Esophagus (tissue), 2 donors: ENCODE data around the gene SLC26A8. TPM values are rescaled to one million over a fixed set of nuclear protein-coding genes. Genes with fewer than 3 reads are reported as not detected.
"Not testable (repeated sequence)": the region's sequence is repeated elsewhere in the genome, so short reads cannot be mapped to it uniquely, and the experiment has no call there.

Experiments
- H3K27ac ChIP-seq, 2 donors: one replicate each; pipeline ENCODE4 v1.5.1; 2013; ENCODE audit warnings: low read depth in 2 of 2, mild to moderate bottlenecking in 2 of 2, inconsistent platforms in 1 of 2, low read length in 1 of 2, moderate library complexity in 1 of 2
- H3K27me3 ChIP-seq, 2 donors: one replicate each; pipeline ENCODE4 v1.6.1; 2013; ENCODE audit warnings: low read length in 2 of 2, control low read depth in 1 of 2, mild to moderate bottlenecking in 1 of 2; ENCODE audit not compliant: insufficient read depth in 2 of 2, control insufficient read depth in 1 of 2
- H3K36me3 ChIP-seq, 2 donors: one replicate each; pipeline ENCODE4 v1.6.1; 2013; ENCODE audit warnings: low read length in 1 of 2; ENCODE audit not compliant: control insufficient read depth in 2 of 2, insufficient read depth in 2 of 2
- H3K4me1 ChIP-seq, 2 donors: one replicate each; pipeline ENCODE4 v1.6.1; 2013; ENCODE audit warnings: low read length in 1 of 2; ENCODE audit not compliant: control insufficient read depth in 2 of 2, insufficient read depth in 2 of 2
- H3K4me3 ChIP-seq, 2 donors: one replicate each; pipeline ENCODE4 v1.5.1; 2013; ENCODE audit warnings: low read length in 2 of 2, mild to moderate bottlenecking in 2 of 2, low read depth in 1 of 2, moderate library complexity in 1 of 2
- H3K9me3 ChIP-seq, 2 donors: one replicate each; pipeline ENCODE4 v1.6.1; 2013; ENCODE audit warnings: mild to moderate bottlenecking in 2 of 2, low read depth in 1 of 2, low read length in 1 of 2, moderate library complexity in 1 of 2; ENCODE audit not compliant: control insufficient read depth in 2 of 2, insufficient read depth in 1 of 2
- WGBS, 2 donors: extraction: QIAGEN DNeasy Blood & Tissue Kit; methylation state at CpG; one replicate each; pipeline ENCODE4 v1.1.7; 2013; 5-methylcytosine and 5-hydroxymethylcytosine counted together
- polyA plus RNA-seq, 2 donors: library from polyadenylated mRNA; stranded (reverse); fragments of 200-250 nt; gene quantifications; one replicate each; pipeline ENCODE4 v1.2.3, GENCODE V29; 2013
- donor health status: healthy with polysubstance abuse.
- donor health status: Bipolar disorder and iron deficiency.

Gene SLC26A8
- polyA plus RNA-seq, 2 donors: 0.04 TPM; not detected in 1

GRCh38 chr6:35984701-35985100, 39.7 kb downstream of the SLC26A8 start:
- no peaks in the 10 kb centered on the region for H3K9me3 ChIP-seq
- H3K4me3 ChIP-seq: no peak overlapping the region
- no peaks in the 10 kb centered on the region for H3K27me3 ChIP-seq
- H3K27ac ChIP-seq: no peak overlapping the region
- H3K4me1 ChIP-seq: no peaks in the 10 kb centered on the region
- H3K36me3 ChIP-seq: no peaks in the 10 kb centered on the region
- 85 to 86% methylated on average over 4 of the region's 4 CpGs for WGBS, 2 donors

DNA sequence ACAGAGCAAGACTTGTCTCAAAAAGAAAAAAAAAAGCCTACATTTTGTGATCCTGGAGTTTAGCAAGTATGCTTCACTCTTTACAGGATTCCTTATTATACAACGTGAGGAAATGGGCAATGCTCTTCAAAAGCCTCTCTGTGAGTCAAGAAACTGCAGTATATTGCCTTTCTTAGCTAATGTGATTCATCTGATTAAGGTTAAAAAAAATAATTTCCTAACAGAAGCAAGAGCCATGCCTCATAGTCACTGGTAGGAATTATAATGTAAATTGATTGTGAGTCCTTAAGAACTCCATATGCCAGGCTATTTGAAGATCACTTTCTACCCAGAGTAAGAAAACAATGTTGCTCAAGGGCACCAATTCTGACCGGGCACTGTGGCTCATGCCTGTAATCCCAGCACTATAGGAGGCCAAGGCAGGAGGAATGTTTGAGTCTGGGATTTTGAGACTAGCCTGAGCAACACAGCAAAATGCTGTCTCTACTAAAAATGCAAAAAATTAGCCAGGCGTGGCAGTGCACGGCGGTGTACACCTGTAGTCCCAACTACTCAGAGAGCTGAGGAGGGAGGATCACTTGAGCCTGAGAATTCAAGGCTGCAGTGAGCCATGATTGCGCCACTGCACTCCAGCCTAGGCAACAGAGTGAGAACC, 43.3 kb downstream of the SLC26A8 start:
- Histone ChIP-seq H3K4me1 (no peaks in the 10 kb centered on the region), H3K27ac (no peak overlapping the region), H3K9me3 (no peaks in the 10 kb centered on the region), H3K36me3 (no peaks in the 10 kb centered on the region), H3K4me3 (no peak overlapping the region), H3K27me3 (no peaks in the 10 kb centered on the region)
- WGBS, 2 donors: 89 to 91% methylated on average over 6 of the region's 6 CpGs

- not testable (repeated sequence) for H3K9me3 ChIP-seq, H3K36me3 ChIP-seq, H3K27ac ChIP-seq, H3K4me1 ChIP-seq, H3K4me3 ChIP-seq, H3K27me3 ChIP-seq
- 100% methylated on average over 1 of the region's 1 CpG for WGBS, 2 donors
Observed at GRCh38 chr6:35980126-35980525, 44.3 kb downstream of the SLC26A8 start.

DNA sequence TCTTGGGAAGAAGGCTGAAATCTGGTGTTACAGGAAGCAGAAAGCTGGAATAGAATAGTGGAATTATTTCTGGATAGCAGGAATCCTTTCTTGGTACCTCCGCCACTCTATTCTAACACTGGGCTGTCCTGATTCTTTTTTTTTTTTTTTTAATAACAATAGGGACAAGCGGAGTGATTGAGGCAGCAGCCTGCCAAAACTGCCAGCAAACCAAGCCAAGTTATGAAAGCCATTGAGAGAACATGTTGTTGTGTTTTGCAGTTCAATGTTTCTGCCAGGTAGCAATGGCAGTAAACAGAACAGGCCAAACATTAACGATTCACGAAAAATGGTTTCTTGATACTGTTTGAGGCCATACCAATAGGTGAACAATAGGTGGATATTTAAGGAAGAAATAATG, 47.1 kb downstream of the SLC26A8 start:
- no peaks in the 10 kb centered on the region for H3K27me3 ChIP-seq
- H3K4me3 ChIP-seq: no peak overlapping the region
- no peaks in the 10 kb centered on the region for H3K36me3 ChIP-seq
- no peak overlapping the region for H3K27ac ChIP-seq
- WGBS, 2 donors: 87% methylated on average over 4 of the region's 4 CpGs
- no peaks in the 10 kb centered on the region for H3K4me1 ChIP-seq
- H3K9me3 ChIP-seq: no peaks in the 10 kb centered on the region

- H3K27ac ChIP-seq: no peak overlapping the region
- no peaks in the 10 kb centered on the region for H3K9me3 ChIP-seq
- H3K27me3 ChIP-seq: no peaks in the 10 kb centered on the region
- H3K4me3 ChIP-seq: no peak overlapping the region
- no peaks in the 10 kb centered on the region for H3K4me1 ChIP-seq
- no peaks in the 10 kb centered on the region for H3K36me3 ChIP-seq
- 70 to 78% methylated on average over 9 of the region's 9 CpGs for WGBS, 2 donors
Observed at GRCh38 chr6:35973670-35974222, 50.7 kb downstream of the SLC26A8 start.

GRCh38 chr6:35972471-35973367, 51.7 kb downstream of the SLC26A8 start:
- no peaks in the 10 kb centered on the region for H3K4me1 ChIP-seq
- no peaks in the 10 kb centered on the region for H3K9me3 ChIP-seq
- H3K27me3 ChIP-seq: no peaks in the 10 kb centered on the region
- WGBS, 2 donors: 71 to 74% methylated on average over 7 of the region's 7 CpGs
- H3K36me3 ChIP-seq: no peaks in the 10 kb centered on the region
- H3K4me3 ChIP-seq: no peak overlapping the region
- no peak overlapping the region for H3K27ac ChIP-seq

- Histone ChIP-seq H3K4me3 (no peak overlapping the region), H3K36me3 (no peaks in the 10 kb centered on the region), H3K27me3 (no peaks in the 10 kb centered on the region), H3K9me3 (no peaks in the 10 kb centered on the region), H3K27ac (no peak overlapping the region), H3K4me1 (no peaks in the 10 kb centered on the region)
- 79 to 88% methylated on average over 4 of the region's 4 CpGs for WGBS, 2 donors
Observed at GRCh38 chr6:35970181-35970580, 54.3 kb downstream of the SLC26A8 start.

- Histone ChIP-seq H3K4me3 (no peak overlapping the region), H3K9me3 (no peaks in the 10 kb centered on the region), H3K4me1 (no peaks in the 10 kb centered on the region), H3K27me3 (no peaks in the 10 kb centered on the region), H3K36me3 (no peaks in the 10 kb centered on the region), H3K27ac (no peak overlapping the region)
Observed at GRCh38 chr6:35969646-35970045, 54.8 kb downstream of the SLC26A8 start.

GRCh38 chr6:35968821-35969220, 55.6 kb downstream of the SLC26A8 start:
- 81 to 90% methylated on average over 4 of the region's 4 CpGs for WGBS, 2 donors
- H3K4me1 ChIP-seq: no peaks in the 10 kb centered on the region
- H3K27me3 ChIP-seq: no peaks in the 10 kb centered on the region
- H3K9me3 ChIP-seq: no peaks in the 10 kb centered on the region
- no peaks in the 10 kb centered on the region for H3K36me3 ChIP-seq
- no peak overlapping the region for H3K27ac ChIP-seq
- H3K4me3 ChIP-seq: no peak overlapping the region
